Panc1 (cell line): ENCODE results near the gene SPINK7. TPM values are rescaled to one million over a fixed set of nuclear protein-coding genes. Genes with fewer than 3 reads are reported as not detected.

Experiments
- ATAC-seq: fragments of 200-7000 bp; cut with Tn5 transposase; 2 replicates; pipeline ENCODE4 v1.9.1; 2020; ENCODE audit warnings: mild to moderate bottlenecking, moderate library complexity
- BruUV-seq: library from RNA; stranded (reverse); fragments of 400-500 nt; replicated peaks from 2 replicates; lab custom pipeline; 2021; lab: Mats Ljungman, UMichigan
- CTCF ChIA-PET: fragments of 300-600 bp; sonication (Branson Sonifier 250); formaldehyde crosslinking; loops from one replicate; lab custom pipeline; 2022; ENCODE audit warnings: antibody characterized with exemption; lab: Charles Lee
- POLR2A ChIA-PET: fragments of 300-600 bp; sonication (Branson Sonifier 250); formaldehyde crosslinking; loops from one replicate; lab custom pipeline; 2022; ENCODE audit warnings: antibody characterized with exemption; lab: Charles Lee
- DNase-seq: peaks from one replicate; pipeline ENCODE4 v3.0.0-alpha.2; 2010; ENCODE audit warnings: low read depth, low spot score
- H3K27ac ChIP-seq: 2 replicates; pipeline ENCODE4 v1.5.1; 2011; ENCODE audit warnings: mild to moderate bottlenecking, low read length, inconsistent platforms
- H3K27me3 ChIP-seq: fragments of 200-500 bp; sonication (Bioruptor generic); 2 replicates; pipeline ENCODE4 v1.6.0; 2014; ENCODE audit warnings: low read length, inconsistent platforms; ENCODE audit not compliant: control insufficient read depth, insufficient read depth
- H3K36me3 ChIP-seq: fragments of 200-500 bp; sonication (Bioruptor generic); 2 replicates; pipeline ENCODE4 v1.5.1; 2014; ENCODE audit warnings: inconsistent platforms, mild to moderate bottlenecking, low read length, moderate library complexity; ENCODE audit not compliant: control insufficient read depth, insufficient read depth
- H3K4me1 ChIP-seq: 2 replicates; pipeline ENCODE4 v1.5.1; 2011; ENCODE audit warnings: inconsistent platforms, mild to moderate bottlenecking, low read length, moderate library complexity; ENCODE audit not compliant: control insufficient read depth, insufficient read depth
- H3K4me3 ChIP-seq, 2 experiments: 2 replicates each; pipeline ENCODE4 v1.5.1; 2011 to 2012; ENCODE audit warnings: low read depth in 2 of 2, low read length in 2 of 2, mild to moderate bottlenecking in 2 of 2, inconsistent platforms in 1 of 2, moderate library complexity in 1 of 2
- H3K9me3 ChIP-seq: fragments of 200-500 bp; sonication (Bioruptor generic); 2 replicates; pipeline ENCODE4 v1.5.1; 2014; ENCODE audit warnings: low read depth, mild to moderate bottlenecking, inconsistent platforms, low read length, moderate library complexity; ENCODE audit not compliant: control insufficient read depth, insufficient read depth
- CTCF ChIP-seq: fragments of 450-650 bp; IDR thresholded peaks from 2 replicates; pipeline ENCODE4 v1.5.1; 2017; ENCODE audit warnings: mild to moderate bottlenecking
- POLR2AphosphoS5 ChIP-seq: IDR thresholded peaks from 2 replicates; pipeline ENCODE4 v1.6.1; 2012; ENCODE audit warnings: mild to moderate bottlenecking, low read depth, low read length, moderate library complexity
- REST ChIP-seq, 2 experiments: IDR thresholded peaks; 2 replicates each; pipeline ENCODE4 v1.6.1; 2011 to 2012; ENCODE audit warnings: low read depth in 2 of 2, control low read depth in 1 of 2, low read length in 1 of 2, mild to moderate bottlenecking in 1 of 2, moderate library complexity in 1 of 2; ENCODE audit not compliant: insufficient read depth in 1 of 2
- SIN3A ChIP-seq: IDR thresholded peaks from 2 replicates; pipeline ENCODE4 v1.6.1; 2012; ENCODE audit warnings: low read depth, mild to moderate bottlenecking, low read length, moderate library complexity, borderline replicate concordance; ENCODE audit not compliant: insufficient read depth
- TCF7L2 ChIP-seq: IDR thresholded peaks from 2 replicates; pipeline ENCODE4 v1.6.1; 2011; ENCODE audit warnings: mild to moderate bottlenecking, low read depth, low read length, inconsistent platforms
- in situ Hi-C: cut with HindIII; loops from 2 replicates; pipeline ENCODE4 v1.10.0; 2016; ENCODE audit warnings: low sequenced_read_pairs, low pct_unique_long_range_greater_than_20kb
- intact Hi-C: fragments of 100-400 bp; cut with micrococcal nuclease; formaldehyde crosslinking; loops from one replicate; pipeline ENCODE4 v1.10.0; 2022; ENCODE audit not compliant: unreplicated experiment
- total RNA-seq: library from RNA; stranded (reverse); gene quantifications from one replicate; pipeline ENCODE4 v1.2.1, GENCODE V29; 2021; ENCODE audit not compliant: unreplicated experiment

The SPINK7 gene
- total RNA-seq, 1 experiment from 2014 or later = not detected

GRCh38 chr5:148290271-148291195, 21.7 kb upstream of the SPINK7 start:
- intact Hi-C loops = loop anchor here (5.0 kb wide), 1 partner anchor 82 kb away; no protein-coding TSS in a partner anchor
- no peak for DNase-seq
- H3K27ac ChIP-seq = no peak overlapping the region
- in situ Hi-C loops = no loop called here
- 0 out of 2 replicates have a peak, but pooled peaks have one; percentile 34 for ATAC-seq
- H3K4me1 ChIP-seq = no peaks in the 10 kb centered on the region
- TF ChIP-seq CTCF (peak; percentile 55; the same call in 1 of the 2 replicates), TCF7L2 (no peak)
- CTCF ChIA-PET = no interaction called here
- BruUV-seq = no TSS peak
- POLR2A ChIA-PET = no interaction called here
- H3K27me3 ChIP-seq = no peaks in the 10 kb centered on the region; the same call in 1 of the 2 replicates
- no peaks in the 10 kb centered on the region for H3K9me3 ChIP-seq
- H3K36me3 ChIP-seq = no peaks in the 10 kb centered on the region; the same call in 1 of the 2 replicates
- H3K4me3 ChIP-seq = no peak overlapping the region

- BruUV-seq = no TSS peak
- intact Hi-C loops = no loop called here
- no peaks in the 10 kb centered on the region for H3K27me3 ChIP-seq
- H3K27ac ChIP-seq = no peak overlapping the region
- H3K4me1 ChIP-seq = no peaks in the 10 kb centered on the region
- H3K9me3 ChIP-seq = no peaks in the 10 kb centered on the region
- in situ Hi-C loops = no loop called here
- ChIA-PET CTCF (no interaction called here), POLR2A (no interaction called here)
- ATAC-seq = no peak
- no peak overlapping the region for H3K4me3 ChIP-seq
- no peak for DNase-seq
- TF ChIP-seq POLR2AphosphoS5 = no peak
- no peak for TF ChIP-seq TCF7L2
- no peak for TF ChIP-seq REST (IDR thresholded peaks at IDR 0.05; ENCODE audit: insufficient read depth in 1 of 2, low read depth in 2 of 2, low read length in 1 of 2)
- no peak for TF ChIP-seq CTCF
- TF ChIP-seq SIN3A = no peak
- no peaks in the 10 kb centered on the region for H3K36me3 ChIP-seq
These were observed 14.5 kb upstream of the SPINK7 start for GRCh38 chr5:148297731-148298130.
